Measurements from ENCODE around the gene BRMS1L.

- no peak for TF ChIP-seq CTCF (conservative IDR thresholded peaks at IDR 0.05; ENCODE audit: low read depth, low read length)
- TF ChIP-seq EZH2 (IDR thresholded peaks at IDR 0.05; ENCODE audit: low read length, unreplicated experiment), result no peak
Observed at GRCh38 chr14:35786856-35787255, 39.3 kb upstream of the BRMS1L start.

All from PC-3 (cell line).